ENCODE results near the gene PDCD1LG2.

DNA sequence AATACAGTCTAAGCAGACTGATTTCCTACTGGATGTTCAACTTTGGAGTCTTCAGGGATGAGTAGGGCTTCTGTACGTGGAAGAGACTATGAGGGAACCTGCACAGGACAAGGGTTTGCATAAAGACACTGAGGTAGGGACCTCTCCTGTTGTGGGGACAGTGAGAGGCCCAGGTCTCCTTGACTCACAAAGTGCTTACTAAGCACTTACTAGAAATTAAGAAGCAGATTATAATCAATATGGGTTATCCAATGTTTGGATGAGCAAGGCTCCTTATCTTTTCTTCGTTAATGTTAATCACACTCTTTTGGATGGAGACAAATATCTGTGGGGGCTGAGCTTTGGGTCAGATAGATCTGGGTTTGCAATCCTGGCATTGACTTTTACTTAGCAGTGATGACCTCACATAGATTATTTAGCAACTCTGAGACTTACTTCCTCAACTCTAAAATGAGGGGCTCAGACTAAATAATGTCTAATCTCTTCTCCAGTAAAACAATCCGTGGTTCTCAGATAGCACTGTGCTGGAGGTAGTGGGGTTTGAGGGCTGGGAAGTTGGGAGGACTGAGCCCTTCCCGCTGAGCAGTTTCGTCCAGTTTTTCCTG lies 45.9 kb downstream of the PDCD1LG2 start:
- TF ChIP-seq, protein P1, sequence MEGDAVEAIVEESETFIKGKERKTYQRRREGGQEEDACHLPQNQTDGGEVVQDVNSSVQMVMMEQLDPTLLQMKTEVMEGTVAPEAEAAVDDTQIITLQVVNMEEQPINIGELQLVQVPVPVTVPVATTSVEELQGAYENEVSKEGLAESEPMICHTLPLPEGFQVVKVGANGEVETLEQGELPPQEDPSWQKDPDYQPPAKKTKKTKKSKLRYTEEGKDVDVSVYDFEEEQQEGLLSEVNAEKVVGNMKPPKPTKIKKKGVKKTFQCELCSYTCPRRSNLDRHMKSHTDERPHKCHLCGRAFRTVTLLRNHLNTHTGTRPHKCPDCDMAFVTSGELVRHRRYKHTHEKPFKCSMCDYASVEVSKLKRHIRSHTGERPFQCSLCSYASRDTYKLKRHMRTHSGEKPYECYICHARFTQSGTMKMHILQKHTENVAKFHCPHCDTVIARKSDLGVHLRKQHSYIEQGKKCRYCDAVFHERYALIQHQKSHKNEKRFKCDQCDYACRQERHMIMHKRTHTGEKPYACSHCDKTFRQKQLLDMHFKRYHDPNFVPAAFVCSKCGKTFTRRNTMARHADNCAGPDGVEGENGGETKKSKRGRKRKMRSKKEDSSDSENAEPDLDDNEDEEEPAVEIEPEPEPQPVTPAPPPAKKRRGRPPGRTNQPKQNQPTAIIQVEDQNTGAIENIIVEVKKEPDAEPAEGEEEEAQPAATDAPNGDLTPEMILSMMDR (IDR thresholded peaks at IDR 0.05; ENCODE audit: poor library complexity): no peak
- no peak for TF ChIP-seq EZH2 (IDR thresholded peaks at IDR 0.05; ENCODE audit: borderline replicate concordance)
- no peak for TF ChIP-seq EZH2phosphoT487 (IDR thresholded peaks at IDR 0.05; ENCODE audit: low read depth, severe bottlenecking, unreplicated experiment)

All from hepatocyte (in vitro differentiated cells).